ENCODE measurements around the gene ADAMTS1.

ADAMTS1 gene

DNA sequence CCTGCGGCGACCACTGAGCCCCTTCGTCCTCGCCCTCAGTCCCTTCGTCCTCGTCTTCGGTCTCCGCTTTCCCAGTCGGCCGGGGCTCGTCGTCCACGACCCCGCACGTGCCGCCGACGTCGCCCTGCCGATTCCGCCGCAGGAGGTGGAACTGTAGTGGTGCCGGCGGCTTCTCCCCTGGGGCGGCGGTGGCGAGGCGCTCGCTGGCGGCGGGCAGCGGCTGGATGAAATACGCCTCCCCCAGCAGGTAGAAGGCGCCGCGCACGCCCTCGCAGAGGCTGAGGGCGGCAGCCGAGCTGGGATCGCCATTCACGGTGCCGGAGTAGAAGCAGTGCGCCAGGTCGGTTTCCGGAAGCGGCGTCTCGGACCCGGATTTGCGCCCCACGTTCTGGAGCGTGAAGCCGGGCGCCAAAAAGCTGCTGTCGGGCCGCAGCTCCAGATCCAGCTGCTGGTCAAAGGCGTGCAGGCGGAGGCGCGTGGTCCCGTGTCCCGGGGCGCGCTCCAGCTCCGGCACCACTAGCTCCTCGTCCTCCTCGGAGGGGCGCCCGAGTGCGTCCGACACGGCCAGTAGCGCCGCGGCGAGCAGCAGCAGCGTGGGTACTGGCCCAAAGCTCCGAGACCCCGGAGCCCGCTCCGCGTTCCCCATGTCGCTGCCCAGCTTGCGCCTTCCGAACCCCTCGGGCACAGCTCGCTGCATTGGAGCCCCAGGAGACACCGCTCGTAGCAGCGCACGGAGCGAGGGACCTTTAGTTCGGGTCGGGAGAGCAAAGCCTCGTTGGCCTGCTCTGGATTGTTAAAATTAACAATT lies 747 bp downstream of the ADAMTS1 start:
- DNase-seq (ENCODE audit: low read depth in 2 of 2): no peak

DNA sequence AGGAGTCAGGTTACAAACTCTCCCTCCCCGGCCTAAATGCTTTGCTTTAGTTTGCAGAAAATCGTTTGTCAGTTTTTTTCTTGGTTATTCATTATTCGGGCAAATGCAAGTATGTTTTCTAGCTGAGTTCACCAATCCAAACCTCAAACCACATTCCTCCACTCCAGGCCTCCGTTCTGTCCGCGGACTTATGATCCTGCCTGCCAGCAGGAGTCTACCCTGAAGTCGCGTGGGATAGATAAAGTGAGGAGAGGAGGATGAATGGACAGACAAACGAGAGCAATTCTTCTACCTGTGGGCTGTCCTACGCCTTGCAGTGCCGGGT lies 1.3 kb downstream of the ADAMTS1 start:
- no peak for DNase-seq (ENCODE audit: low read depth in 2 of 2)

DNA sequence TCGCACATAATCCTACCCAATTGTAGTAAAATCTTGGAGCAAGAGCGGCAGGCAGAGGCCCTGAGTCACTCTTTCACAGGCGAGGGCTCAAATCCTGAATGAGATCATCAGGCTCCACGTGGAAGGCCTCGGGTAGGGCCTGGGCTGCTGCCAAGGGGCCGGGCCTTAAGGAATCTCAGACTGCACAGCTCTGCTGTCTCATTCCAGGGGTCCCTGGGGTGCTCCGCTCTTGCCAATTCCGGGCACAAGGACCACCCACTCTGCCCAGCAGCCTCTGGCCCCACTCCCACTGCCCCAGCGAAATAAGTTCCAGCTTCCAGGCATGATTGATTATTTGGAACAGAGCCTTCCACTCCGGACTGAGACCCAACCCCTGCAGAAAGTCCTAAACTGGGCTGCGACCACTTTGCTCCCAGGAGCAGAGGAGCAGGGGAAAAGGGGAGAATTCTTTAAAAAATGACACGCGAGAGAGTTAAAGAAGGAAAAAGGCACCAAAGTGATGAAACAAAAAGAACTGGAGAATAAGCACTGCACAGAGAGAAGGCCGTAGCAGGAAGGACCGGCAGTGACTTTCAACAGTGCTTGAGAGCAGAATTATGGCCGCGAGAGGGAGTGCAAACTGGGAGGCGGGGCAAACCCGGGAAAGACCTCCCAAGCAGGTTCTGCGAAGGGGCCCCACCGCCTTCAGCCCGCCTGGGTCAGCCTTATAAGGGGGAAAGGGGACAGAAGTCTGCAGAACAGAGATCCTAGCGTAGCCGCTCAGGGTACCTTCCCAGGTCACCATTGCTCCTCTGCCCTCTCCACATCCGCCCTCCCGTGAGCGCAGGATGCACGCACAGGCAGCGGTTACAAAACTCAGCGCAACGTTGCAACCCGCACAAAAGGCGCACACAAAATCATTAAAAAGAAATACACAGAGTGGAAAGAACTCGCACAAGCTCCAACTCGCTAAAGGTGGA lies 2.0 kb downstream of the ADAMTS1 start:
- DNase-seq (ENCODE audit: low read depth in 2 of 2): no peak

DNA sequence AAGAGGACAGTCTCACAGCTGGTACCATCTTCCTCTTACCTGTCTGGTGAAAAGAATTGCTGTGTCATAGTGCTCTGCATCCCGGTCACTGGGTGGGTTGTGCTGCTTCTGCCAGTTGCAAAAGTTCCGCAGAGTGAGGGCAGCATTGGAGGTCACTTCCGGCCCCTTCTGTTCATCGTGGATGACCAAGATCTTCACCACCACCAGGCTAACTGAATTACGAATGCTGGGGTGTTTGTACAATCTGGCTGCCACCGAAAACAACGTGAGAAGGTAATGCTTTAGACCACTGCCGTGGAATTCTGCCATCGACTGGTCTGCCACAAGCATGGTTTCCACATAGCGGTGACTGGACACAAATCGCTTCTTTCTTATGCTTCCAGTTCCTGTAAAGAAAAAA lies 2.9 kb downstream of the ADAMTS1 start:
- DNase-seq (ENCODE audit: low read depth in 2 of 2): no peak

DNA sequence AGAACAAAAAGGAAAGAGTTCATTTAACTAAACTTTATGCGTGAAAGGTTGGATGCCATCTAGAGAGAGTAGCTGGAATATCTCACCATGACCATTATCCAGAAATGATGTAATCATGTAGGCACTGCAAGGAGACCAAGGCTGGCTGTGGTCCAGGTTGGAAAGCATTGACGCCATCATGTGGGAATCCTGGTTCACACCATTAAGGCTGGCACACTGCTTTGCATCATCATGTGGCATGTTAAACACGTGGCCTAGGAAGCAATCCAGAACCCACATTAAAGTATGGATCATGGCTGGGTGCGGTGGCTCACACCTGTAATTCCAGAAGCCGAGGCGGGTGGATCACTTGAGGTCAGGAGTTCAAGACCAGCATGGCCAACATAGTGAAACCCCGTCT lies 4.3 kb downstream of the ADAMTS1 start:
- no peak for DNase-seq (ENCODE audit: low read depth in 2 of 2)

DNA sequence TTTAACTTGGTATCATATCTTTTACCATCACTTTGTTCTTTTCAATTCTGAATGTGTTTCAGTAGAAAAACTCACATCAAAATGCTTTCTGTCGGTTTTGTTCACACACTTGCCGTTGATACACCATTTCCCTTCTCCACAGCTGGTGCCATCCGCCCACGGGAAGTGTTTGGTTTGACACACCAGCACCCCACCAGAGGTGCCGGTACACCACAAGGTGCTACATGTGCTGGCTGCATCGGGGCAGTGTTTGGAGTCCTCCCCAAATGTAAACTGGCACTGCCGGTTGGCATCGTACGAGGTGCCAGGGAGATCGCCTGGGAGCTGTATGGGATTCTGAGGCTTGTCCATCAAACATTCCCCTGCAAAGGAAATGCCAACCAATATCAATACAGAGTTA lies 5.0 kb downstream of the ADAMTS1 start:
- no peak for DNase-seq (ENCODE audit: low read depth in 2 of 2)

DNA sequence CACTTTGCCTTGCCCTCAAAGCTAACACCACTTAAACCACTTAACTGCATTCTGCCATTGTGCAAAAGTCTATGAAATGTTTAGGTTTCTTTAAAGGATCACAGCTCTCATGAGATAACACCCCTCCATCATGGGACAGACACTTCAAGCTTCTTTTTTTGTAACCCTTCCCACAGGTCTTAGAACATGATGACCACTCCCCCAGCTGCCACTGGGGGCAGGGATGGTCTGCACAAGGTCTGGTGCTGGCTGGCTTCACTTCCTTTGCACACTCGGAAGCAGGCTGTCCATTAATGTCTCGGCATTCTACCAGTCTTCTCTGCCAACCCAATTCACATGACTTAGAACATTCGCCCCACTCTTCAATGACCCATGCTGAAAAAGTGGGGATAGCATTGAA lies 7.7 kb downstream of the ADAMTS1 start:
- DNase-seq (ENCODE audit: low read depth in 2 of 2): no peak

DNA sequence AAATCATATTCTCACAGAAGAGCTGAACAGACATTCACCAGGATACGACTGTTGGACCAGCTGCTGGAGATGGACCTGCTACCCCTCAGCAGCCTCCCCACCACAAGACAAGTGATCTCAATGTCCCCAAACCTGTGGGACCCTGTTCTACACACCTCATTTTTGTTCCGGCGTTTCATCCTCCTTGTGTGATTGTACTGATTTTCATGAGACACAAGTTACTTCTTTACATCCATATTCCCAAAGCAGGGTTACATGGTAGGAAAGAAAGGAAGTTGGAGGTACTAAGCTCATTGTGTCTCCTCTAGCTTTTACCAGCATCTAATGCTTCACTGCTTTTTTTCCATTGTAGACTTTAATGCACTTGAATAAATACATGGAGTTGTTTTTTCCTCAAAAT lies 8.7 kb downstream of the ADAMTS1 start:
- DNase-seq (ENCODE audit: low read depth in 2 of 2): no peak

DNA sequence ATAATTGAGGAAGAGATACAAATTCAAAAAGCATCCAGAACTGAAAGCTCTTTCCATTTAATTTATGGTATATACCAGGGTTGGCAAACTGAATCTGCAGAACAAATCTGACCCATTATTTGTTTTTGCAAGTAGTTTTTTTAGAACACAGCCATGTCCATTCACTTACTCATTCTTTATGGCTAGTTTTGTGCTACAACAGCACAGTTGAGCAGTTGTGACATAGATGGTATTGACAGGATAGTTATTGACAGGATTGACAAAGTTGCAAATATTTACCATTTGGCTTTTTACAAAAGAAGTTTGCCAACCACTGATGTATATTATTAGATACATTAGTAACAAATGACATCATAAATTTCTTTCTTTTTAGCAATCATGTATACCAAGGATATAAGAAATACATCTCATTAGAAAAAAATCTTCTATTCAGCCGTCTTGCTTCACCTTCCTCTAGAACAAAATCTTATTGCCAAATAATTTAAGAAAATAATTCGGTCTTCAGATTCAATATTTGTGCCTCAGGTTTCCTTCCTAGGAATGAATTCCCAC lies 9.4 kb downstream of the ADAMTS1 start:
- no peak for DNase-seq (ENCODE audit: low read depth in 2 of 2)

DNA sequence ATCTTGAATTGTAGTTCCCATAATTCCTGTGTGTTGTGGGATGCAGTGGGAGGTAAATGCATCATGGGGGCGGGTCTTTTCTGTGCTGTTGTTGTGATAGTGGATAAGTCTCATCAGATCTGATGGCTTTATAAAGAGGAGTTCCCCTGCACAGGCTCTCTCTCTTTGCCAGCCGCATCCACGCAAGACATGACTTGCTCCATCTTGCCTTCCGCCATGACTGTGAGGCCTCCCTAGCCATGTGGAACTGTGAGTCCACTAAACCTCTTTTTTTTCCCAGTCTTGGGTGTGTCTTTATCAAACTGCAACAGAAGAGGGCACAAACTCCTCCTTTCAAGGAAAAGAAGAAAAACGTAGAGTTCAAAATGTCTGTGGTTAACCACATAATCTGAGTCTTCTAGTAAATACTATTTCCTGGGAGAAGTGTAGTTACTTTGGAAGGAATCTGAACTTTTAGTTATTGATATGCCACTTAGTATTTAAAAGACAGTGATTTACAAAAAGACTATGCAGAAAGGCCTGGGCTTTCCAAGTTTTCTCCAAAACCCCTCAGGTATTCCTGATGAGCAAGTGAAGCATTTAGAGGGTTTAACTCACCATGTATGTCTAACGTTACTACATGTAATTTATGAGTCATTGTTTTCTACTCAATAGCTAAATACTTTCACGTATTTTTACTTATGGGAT lies 10.0 kb downstream of the ADAMTS1 start:
- DNase-seq (ENCODE audit: low read depth in 2 of 2): no peak

DNA sequence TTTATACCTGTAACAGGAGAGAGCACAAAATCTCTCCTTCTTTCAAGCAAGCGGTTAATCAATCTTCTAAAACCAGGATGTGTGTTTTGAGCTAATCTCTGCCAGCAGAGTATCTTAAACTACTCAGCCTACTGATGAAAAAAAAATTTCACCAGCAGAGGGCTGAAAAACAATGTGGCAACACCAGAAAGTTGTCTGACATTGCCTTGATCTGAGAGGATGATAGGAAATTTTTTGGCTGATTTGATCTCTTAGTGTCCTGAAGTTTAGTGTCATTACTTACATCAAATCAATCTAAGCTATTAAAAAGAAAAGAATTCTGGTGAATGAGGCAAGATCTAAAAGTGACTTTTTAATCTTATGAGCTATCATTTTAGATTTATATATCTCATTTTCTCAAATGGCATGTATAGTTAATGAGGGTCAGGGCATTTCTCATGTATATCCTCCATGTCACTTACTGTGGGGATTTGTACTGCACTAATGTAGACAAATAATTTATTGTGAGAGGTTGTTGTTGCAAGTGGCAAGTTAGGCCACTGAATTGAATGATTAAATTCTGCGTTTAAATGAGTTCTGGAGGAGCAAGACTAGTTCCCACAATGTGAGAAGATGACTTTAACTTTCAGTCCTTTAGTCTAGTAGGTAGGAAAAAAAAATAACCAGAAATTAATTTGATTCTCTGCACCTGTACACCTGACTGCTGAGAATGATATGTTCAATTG lies 10.9 kb downstream of the ADAMTS1 start:
- no peak for DNase-seq (ENCODE audit: low read depth in 2 of 2)

DNA sequence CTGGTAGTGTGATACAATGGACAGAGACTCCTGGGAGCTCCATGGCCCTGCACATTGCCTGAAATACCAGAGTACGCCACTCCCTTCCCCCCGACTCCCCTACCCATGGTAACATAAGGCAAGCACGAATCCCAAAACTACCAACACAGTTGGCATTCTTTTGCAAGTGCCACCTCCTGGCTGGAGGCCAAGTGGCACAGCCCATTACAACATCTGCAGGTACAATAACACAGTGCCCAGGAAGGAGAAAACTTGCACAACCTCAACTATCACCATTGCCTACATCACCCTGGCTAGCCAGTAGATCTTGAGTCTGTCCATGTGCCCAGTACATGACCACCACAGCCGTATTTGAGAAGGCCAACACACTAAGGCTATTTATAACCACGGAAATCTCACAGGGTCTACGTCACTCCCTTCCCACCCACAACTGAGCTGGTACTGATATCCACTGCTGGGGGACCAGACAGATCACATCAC lies 11.7 kb downstream of the ADAMTS1 start:
- no peak for DNase-seq (ENCODE audit: low read depth in 2 of 2)

DNA sequence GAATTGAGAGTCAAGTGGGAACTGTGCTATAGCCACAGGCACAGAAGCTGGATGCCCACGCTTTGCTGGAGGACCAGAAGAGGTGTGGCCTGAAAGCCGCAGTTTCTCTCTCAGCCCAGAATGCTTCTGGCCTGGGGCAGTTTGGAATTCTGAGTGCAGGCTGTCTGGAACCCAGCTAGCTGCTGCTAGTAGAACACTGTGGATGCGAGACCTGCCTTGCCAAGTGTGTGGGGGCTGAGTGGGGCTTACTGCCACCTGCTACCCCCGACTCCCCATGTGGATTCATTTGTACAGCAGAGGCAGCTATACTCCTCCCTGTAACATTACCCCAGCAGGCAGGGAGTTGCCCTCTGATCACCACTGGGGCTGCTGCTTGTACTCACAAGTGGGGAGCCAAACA lies 12.2 kb downstream of the ADAMTS1 start:
- no peak for DNase-seq (ENCODE audit: low read depth in 2 of 2)

DNA sequence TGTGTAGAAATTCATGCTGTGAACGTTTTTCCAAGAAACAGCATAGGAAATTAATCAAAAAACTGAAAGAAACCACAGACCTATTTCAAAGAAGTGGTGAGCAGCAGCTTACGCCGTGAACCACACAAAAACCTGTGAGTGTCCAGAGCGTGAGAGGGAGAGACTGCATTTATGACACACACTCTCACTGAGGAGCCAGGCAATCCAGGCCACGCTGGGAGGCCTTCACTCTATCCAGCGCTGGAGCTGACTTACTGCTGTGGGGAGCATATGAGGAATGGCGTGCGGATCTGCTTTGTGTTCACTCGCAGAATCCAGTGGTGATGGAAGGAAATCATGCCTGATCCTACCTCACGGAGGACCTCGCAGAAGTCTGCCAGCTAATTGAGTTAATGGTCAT lies 12.7 kb downstream of the ADAMTS1 start:
- DNase-seq (ENCODE audit: low read depth in 2 of 2): no peak

DNA sequence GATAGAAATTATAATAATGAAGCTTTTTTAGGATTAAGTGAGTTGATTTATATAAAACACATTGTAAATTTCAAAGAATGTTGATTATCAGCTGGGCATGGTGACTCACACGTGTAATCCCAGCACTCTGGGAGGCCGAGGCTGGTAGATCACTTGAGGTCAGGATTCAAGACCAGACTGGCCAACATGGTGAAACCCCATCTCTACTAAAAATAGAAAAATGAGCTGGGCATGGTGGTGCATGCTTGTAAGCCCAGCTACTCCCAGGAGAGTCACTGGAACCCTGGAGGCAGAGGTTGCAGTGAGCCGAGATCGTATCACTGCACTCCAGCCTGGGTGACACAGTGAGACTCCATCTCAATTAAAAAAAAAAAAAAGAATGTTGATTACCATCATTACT lies 18.4 kb downstream of the ADAMTS1 start:
- DNase-seq (ENCODE audit: low read depth in 2 of 2): no peak

DNA sequence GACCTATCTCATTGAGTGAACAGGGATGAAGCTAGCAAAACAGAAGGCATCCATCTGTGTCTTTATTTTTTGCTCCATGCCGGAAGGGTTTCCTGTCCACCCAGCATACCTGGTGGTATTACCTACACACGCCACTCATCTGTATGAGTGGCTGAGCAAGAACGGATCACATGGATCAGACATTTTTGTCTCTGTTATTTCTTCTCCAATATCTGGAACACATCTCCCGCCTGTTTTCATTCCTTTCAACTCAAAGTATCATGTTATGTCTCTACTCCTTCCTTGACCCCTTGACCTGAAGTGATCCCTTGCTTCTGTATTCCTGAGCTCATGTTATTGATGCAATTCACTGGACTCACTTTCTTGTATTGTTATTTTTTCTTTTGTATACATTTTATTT lies 24.7 kb downstream of the ADAMTS1 start:
- no peak for DNase-seq (ENCODE audit: low read depth in 2 of 2)

DNA sequence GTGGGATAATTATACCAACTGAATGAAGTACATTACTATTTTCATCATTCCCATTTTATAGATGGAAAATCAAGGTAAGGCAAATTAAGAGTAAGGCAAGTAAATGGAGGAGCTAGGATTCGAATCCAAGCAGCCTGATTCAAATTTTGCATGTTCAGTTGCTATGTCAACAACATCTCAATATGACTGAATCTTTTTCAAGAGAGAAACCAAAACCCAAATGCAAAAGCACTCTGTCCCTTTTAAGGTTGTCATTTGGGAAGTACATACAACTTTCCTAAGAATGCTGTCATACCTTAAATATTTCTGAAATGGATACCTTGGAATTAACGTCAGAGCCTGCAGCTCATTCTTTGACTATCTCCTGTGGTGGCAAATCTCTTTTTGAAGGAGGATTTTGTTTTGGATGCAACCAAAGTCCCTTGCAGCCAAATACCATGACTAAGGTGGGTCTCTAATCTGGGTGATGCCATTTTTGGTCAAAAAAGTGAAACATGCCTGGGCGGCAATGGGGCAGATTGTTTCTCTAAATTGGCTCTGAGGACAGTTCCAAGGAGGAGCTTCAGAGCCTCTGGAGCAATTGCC lies 25.4 kb downstream of the ADAMTS1 start:
- DNase-seq (ENCODE audit: low read depth in 2 of 2): no peak

DNA sequence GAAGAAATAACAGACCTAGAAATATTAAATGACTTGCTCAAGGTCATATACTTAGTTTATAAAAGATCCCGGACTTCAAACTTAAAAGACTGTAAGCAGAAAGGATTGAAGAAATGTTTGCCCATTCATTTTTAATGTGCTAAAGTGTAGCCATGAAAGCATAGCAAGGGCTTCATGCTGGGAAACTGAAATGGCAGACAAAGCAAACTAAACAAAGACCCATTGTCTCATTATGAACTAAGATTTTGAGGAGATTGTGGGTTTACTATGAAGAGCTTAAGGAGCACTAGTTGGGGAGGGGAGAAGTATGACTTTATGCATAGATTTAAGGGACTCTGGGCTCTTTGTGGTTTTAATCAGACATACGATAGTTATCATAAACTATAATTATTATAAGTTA lies 26.3 kb downstream of the ADAMTS1 start:
- DNase-seq (ENCODE audit: low read depth in 2 of 2): no peak

DNA sequence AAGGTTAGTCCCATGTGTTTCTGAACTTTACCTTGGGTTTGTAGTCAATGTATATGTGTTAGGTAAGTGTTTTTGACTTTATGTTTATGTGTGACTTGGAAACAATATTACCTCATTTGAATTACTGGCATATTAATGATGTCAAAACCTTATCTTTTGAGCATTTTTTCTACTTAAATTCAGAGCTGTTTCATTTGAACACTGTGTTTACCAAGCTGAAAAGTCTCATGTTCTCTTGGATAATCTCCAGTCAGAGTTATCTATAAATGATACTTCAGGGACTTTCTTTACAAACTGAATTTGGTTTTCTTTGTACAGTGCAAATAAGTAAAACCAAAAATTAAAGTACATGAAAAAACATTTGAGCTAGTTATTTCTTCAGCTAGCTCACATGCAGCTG lies 30.0 kb downstream of the ADAMTS1 start:
- no peak for DNase-seq (ENCODE audit: low read depth in 2 of 2)

DNA sequence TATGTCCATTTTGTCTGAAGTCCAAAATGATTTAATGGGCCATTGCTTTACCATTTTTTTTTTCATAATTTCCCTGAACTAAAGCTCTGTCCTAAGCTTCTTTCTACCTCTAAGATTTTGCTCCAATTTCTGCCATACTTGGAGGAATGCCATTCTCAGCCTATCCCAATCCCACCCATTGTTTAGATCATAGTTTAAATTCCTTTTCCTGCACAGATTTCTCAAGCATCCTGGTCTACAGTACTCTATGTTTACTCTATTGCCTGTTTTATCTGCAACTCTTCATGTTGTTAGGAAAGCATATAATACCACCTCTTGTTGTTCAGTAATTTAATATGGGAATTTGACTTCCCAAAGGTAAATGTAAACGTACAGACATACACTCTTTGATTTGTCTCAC lies 30.8 kb downstream of the ADAMTS1 start:
- no peak for DNase-seq (ENCODE audit: low read depth in 2 of 2)

DNA sequence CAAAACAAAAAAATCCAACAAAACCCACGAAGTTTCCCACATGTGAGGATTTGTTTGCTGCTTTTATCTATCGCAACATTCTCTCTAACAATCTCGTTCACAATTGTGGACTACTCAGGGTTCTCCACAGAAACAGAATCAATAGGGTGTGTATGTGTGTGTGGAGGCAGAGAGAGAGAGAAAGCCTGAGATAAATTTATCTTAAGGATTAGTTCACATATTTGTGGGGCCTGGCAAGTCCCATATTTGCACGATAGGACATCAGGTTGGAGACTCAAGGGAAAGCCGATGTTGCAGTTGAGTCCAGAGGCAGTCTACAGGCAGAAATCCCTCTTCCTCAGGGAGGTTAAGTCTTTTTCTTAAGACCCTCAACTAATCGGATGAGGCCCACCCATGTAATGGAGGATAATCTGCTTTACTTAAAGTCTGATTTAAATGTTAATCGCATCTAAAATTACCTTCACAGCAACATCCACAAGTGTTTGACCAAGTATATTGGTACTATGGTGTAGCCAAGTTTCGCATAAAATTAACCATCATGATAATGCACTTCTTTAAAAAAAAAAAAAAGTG lies 31.7 kb downstream of the ADAMTS1 start:
- DNase-seq (ENCODE audit: low read depth in 2 of 2): no peak

All from stimulated activated CD4-positive, alpha-beta T cell treated with anti-CD3 and anti-CD28 coated beads, Interleukin-4, amount 100 ng/mL, for 48 hours (primary cell).